ENCODE data around the gene GUCD1.

GRCh38 chr22:24580276-24580675 lies 25.3 kb upstream of the GUCD1 start:
- TF ChIP-seq CTCF (IDR thresholded peaks at IDR 0.05), result no peak
- TF ChIP-seq POLR2A (IDR thresholded peaks at IDR 0.05; ENCODE audit: low read length), result no peak
- TF ChIP-seq POLR2AphosphoS2 (conservative IDR thresholded peaks at IDR 0.05; ENCODE audit: low read length), result no peak
- TF ChIP-seq RCOR1 (IDR thresholded peaks at IDR 0.05; ENCODE audit: low read depth, low read length), result no peak
- TF ChIP-seq CEBPB (IDR thresholded peaks at IDR 0.05), result no peak; a peak in 1 of 4 replicates
- TF ChIP-seq RNF2 (IDR thresholded peaks at IDR 0.05; ENCODE audit: borderline replicate concordance, low read depth), result no peak
- no peak for TF ChIP-seq EP300 (IDR thresholded peaks at IDR 0.05)
